Neuronal stem cell (in vitro differentiated cells): ENCODE data around the gene RAB26.
"Not testable (repeated sequence)": the region's sequence is repeated elsewhere in the genome, so short reads cannot be mapped to it uniquely, and the experiment has no call there.

Experiments
- DNase-seq: peaks from one replicate; pipeline ENCODE4 v3.0.0-alpha.2; 2013; ENCODE audit warnings: low spot score
- H2AFZ ChIP-seq: one replicate; pipeline ENCODE4 v1.6.1; 2013; ENCODE audit warnings: mild to moderate bottlenecking, low read length, inconsistent platforms
- H2AK5ac ChIP-seq: 2 replicates; pipeline ENCODE4 v1.6.1; 2013; ENCODE audit warnings: low read depth, mild to moderate bottlenecking, inconsistent platforms, low read length, moderate library complexity, mixed read lengths
- H2BK120ac ChIP-seq: 2 replicates; pipeline ENCODE4 v1.6.1; 2013; ENCODE audit warnings: low read depth, mild to moderate bottlenecking, inconsistent platforms, low read length, moderate library complexity, mixed read lengths
- H2BK12ac ChIP-seq: one replicate; pipeline ENCODE4 v1.6.1; 2013; ENCODE audit warnings: low read length, inconsistent platforms
- H2BK15ac ChIP-seq: 2 replicates; pipeline ENCODE4 v1.6.1; 2013; ENCODE audit warnings: mild to moderate bottlenecking, low read length, inconsistent platforms, mixed read lengths
- H2BK5ac ChIP-seq: one replicate; pipeline ENCODE4 v1.6.1; 2013; ENCODE audit warnings: inconsistent platforms, mild to moderate bottlenecking, low read length, moderate library complexity
- H3K14ac ChIP-seq: one replicate; pipeline ENCODE4 v1.6.1; 2013; ENCODE audit warnings: low read length, inconsistent platforms
- H3K18ac ChIP-seq: 2 replicates; pipeline ENCODE4 v1.6.1; 2013; ENCODE audit warnings: low read length, inconsistent platforms
- H3K23ac ChIP-seq: 2 replicates; pipeline ENCODE4 v1.6.1; 2013; ENCODE audit warnings: low read depth, mild to moderate bottlenecking, mixed read lengths, low read length, inconsistent platforms; ENCODE audit not compliant: poor library complexity
- H3K27ac ChIP-seq: replicated peaks from 3 replicates; pipeline ENCODE4 v1.5.1; 2013; ENCODE audit warnings: low read length, inconsistent platforms
- H3K27me3 ChIP-seq, 3 experiments: 2 replicates each; pipeline ENCODE4 v1.6.1; 2013; ENCODE audit warnings: low read length in 3 of 3, mild to moderate bottlenecking in 2 of 3, inconsistent platforms in 1 of 3, low read depth in 1 of 3, mixed read lengths in 1 of 3, moderate library complexity in 1 of 3; ENCODE audit not compliant: control insufficient read depth in 3 of 3, insufficient read depth in 3 of 3
- H3K36me3 ChIP-seq, 2 donors: replicated peaks in 1 of 2; 2 replicates each; pipeline ENCODE4 v1.6.1; 2013; ENCODE audit warnings: low read length in 2 of 2; ENCODE audit not compliant: control insufficient read depth in 2 of 2, insufficient read depth in 2 of 2
- H3K4ac ChIP-seq: 2 replicates; pipeline ENCODE4 v1.6.1; 2013; ENCODE audit warnings: inconsistent platforms, mild to moderate bottlenecking, low read length, moderate library complexity
- H3K4me1 ChIP-seq, 2 donors: 1 replicate in 1 of 2; 2 replicates in 1 of 2; pipeline ENCODE4 v1.6.1; 2013; ENCODE audit warnings: low read length in 2 of 2, low read depth in 1 of 2; ENCODE audit not compliant: control insufficient read depth in 2 of 2, insufficient read depth in 1 of 2
- H3K4me2 ChIP-seq: one replicate; pipeline ENCODE4 v1.6.1; 2013; ENCODE audit warnings: mild to moderate bottlenecking, low read length, inconsistent platforms; ENCODE audit not compliant: insufficient read depth, poor library complexity, severe bottlenecking
- H3K4me3 ChIP-seq, 2 donors: 2 replicates each; pipeline ENCODE4 v1.5.1; 2013; ENCODE audit warnings: low read length in 2 of 2, mild to moderate bottlenecking in 2 of 2, inconsistent platforms in 1 of 2, moderate library complexity in 1 of 2
- H3K79me1 ChIP-seq: one replicate; pipeline ENCODE4 v1.6.1; 2013; ENCODE audit warnings: low read depth, mild to moderate bottlenecking, inconsistent platforms, low read length, moderate library complexity
- H3K9ac ChIP-seq: one replicate; pipeline ENCODE4 v1.6.1; 2013; ENCODE audit warnings: mild to moderate bottlenecking, low read depth, low read length, inconsistent platforms; ENCODE audit not compliant: poor library complexity
- H3K9me3 ChIP-seq, 2 donors: replicated peaks in 1 of 2; 2 replicates each; pipeline versions ENCODE3 to v1.6.1; 2013; ENCODE audit warnings: low read length in 2 of 2, mild to moderate bottlenecking in 2 of 2, inconsistent platforms in 1 of 2, low read depth in 1 of 2, mixed read lengths in 1 of 2, moderate library complexity in 1 of 2; ENCODE audit not compliant: control insufficient read depth in 2 of 2, insufficient read depth in 1 of 2
- H4K8ac ChIP-seq: one replicate; pipeline ENCODE4 v1.6.1; 2013; ENCODE audit warnings: low read depth, mild to moderate bottlenecking, inconsistent platforms, low read length, moderate library complexity
- H4K91ac ChIP-seq: one replicate; pipeline ENCODE4 v1.6.1; 2013; ENCODE audit warnings: low read length, low read depth, mild to moderate bottlenecking, inconsistent platforms; ENCODE audit not compliant: poor library complexity
- WGBS, 2 donors: extraction: QIAGEN DNeasy Blood & Tissue Kit; methylation state at CpG; one replicate each; pipeline ENCODE4 v1.1.7; 2013; ENCODE audit warnings: missing lambda C conversion rate in 2 of 2, mixed read lengths in 1 of 2; ENCODE audit not compliant: insufficient read length in 2 of 2, insufficient replicate concordance in 1 of 2; ENCODE audit errors: extremely low coverage in 2 of 2; 5-methylcytosine and 5-hydroxymethylcytosine counted together

The RAB26 gene

GRCh38 chr16:2110332-2111008, 38.0 kb upstream of the RAB26 start:
- not testable (repeated sequence) for H3K18ac ChIP-seq, H3K14ac ChIP-seq, H3K27me3 ChIP-seq, H2AK5ac ChIP-seq, H3K4me3 ChIP-seq, H3K4me2 ChIP-seq, H2BK120ac ChIP-seq, H3K23ac ChIP-seq, H2BK12ac ChIP-seq, H3K79me1 ChIP-seq, H3K4me1 ChIP-seq, H4K91ac ChIP-seq, H3K27ac ChIP-seq, DNase-seq, H2AFZ ChIP-seq, H3K9ac ChIP-seq, H2BK5ac ChIP-seq, H3K9me3 ChIP-seq, H4K8ac ChIP-seq, H3K4ac ChIP-seq, H2BK15ac ChIP-seq
- H3K36me3 ChIP-seq: peaks cover 0 to 32% of the 10 kb centered on the region in 2 donors
- no CpG with 5 or more reads among the region's 43 CpGs for WGBS, 2 donors

GRCh38 chr16:2111009-2111353, 37.4 kb upstream of the RAB26 start:
- not testable (repeated sequence) for H3K4me3 ChIP-seq, H3K23ac ChIP-seq, H3K9me3 ChIP-seq, H3K27me3 ChIP-seq, H3K4me1 ChIP-seq, H4K8ac ChIP-seq, H3K9ac ChIP-seq, H2BK120ac ChIP-seq, H3K4ac ChIP-seq, H2AFZ ChIP-seq, H2AK5ac ChIP-seq, H4K91ac ChIP-seq, H2BK12ac ChIP-seq, H3K18ac ChIP-seq, H3K79me1 ChIP-seq, H3K14ac ChIP-seq, H2BK5ac ChIP-seq, H3K27ac ChIP-seq, H3K4me2 ChIP-seq, H2BK15ac ChIP-seq, DNase-seq
- WGBS, 2 donors: no CpG with 5 or more reads among the region's 36 CpGs
- peaks cover 0 to 32% of the 10 kb centered on the region in 2 donors for H3K36me3 ChIP-seq

DNA sequence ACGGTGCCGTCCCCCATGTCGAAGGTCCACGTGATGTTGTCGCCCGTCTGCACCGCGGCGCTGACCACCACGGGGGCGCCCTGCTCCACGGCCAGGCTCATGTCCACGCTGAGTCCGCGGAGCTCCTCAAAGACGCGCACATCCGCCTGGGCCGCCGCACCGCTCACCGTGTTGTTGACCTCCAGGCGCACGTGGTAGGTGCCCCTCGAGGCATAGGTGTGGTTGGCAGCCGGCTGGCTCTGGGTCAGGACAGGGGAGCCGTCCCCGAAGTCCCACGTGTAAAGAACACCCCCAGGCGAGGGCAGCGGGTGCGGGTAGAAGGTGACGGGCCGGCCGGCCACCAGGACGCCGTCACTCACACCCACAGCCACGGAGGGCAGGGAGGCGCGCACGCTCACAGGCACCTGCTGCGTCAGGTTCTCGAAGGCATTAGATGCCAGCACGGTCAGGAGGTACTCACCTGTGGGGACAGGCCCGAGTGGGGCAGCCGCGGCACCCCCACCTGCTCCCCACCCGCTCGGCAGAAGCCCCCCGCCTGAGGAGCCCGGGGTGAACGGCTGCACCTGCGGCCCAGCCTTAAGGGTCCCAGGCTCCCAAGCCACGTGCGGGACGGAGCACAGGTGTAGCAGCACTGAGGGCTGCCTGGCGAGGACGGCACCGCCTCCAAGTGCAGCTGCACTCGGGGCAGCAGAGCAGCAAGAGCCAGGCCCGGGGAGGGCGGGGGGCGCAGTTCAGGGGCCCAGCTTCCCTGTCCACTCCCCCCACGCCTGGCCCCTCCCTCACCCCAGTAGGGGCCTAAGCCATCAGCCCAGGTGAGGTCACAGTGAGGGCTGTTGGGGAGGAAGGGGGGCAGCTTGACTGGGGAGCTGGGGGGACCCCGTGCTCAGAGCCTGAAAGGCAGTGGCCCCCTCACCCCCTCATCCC, 36.8 kb upstream of the RAB26 start:
- not testable (repeated sequence) for H2BK15ac ChIP-seq, H3K4ac ChIP-seq, H3K18ac ChIP-seq, H2AFZ ChIP-seq, H3K14ac ChIP-seq, H2BK5ac ChIP-seq, H3K4me3 ChIP-seq, H3K27me3 ChIP-seq, H3K27ac ChIP-seq, DNase-seq, H2BK120ac ChIP-seq, H3K23ac ChIP-seq, H2BK12ac ChIP-seq, H4K8ac ChIP-seq, H2AK5ac ChIP-seq, H3K79me1 ChIP-seq, H3K9me3 ChIP-seq, H3K4me2 ChIP-seq, H3K9ac ChIP-seq, H3K4me1 ChIP-seq, H4K91ac ChIP-seq
- peaks cover 0 to 32% of the 10 kb centered on the region in 2 donors for H3K36me3 ChIP-seq
- WGBS, 2 donors: no CpG with 5 or more reads among the region's 65 CpGs

DNA sequence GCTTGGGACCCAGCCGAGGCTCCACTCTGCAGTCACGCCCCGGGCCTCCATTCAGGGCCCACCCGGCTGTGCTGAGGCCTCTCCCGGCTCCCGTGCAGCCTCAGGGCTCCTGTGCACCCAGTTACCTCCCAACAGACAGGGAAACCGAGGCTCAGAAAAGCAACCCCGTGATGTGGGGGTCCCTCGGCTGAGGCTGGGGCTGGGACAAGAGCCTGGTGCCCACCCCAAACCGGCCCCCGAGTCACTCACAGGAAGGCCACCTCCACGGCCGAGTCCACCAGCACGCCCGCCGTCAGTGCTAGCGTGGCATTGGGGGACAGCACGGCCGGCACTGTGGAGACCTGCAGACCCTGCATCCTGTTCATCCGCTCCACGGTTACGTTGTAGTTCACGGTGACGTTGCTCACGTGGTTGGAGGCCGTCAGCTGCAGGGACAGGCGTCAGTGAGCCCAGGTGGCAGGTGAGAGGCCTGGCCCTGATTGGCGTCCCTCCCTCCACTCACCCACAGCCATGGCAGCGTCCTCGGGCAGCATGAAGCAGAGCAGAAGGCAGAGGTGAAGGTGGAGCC, 35.8 kb upstream of the RAB26 start:
- H2AFZ ChIP-seq, H4K8ac ChIP-seq, H2BK5ac ChIP-seq, H3K27me3 ChIP-seq, H2BK15ac ChIP-seq, H3K4ac ChIP-seq, H3K4me3 ChIP-seq, H2BK120ac ChIP-seq, H2BK12ac ChIP-seq, H3K27ac ChIP-seq, H3K9me3 ChIP-seq, H3K79me1 ChIP-seq, H3K4me1 ChIP-seq, H4K91ac ChIP-seq, H3K4me2 ChIP-seq, H3K14ac ChIP-seq, H3K9ac ChIP-seq, H3K23ac ChIP-seq, H2AK5ac ChIP-seq, H3K18ac ChIP-seq, DNase-seq: not testable (repeated sequence)
- H3K36me3 ChIP-seq: peaks cover 0 to 29% of the 10 kb centered on the region in 2 donors
- WGBS, 2 donors: no CpG with 5 or more reads among the region's 30 CpGs
